KOPT-K1 (cell line): ENCODE results near the gene SUSD2.
"Not testable (repeated sequence)": the region's sequence is repeated elsewhere in the genome, so short reads cannot be mapped to it uniquely, and the experiment has no call there.

Experiments used
- H3K27ac ChIP-seq: fragments of 200-600 bp; sonication (generic); 2 replicates; pipeline ENCODE4 v1.5.1; 2016; ENCODE audit warnings: antibody characterized with exemption, mild to moderate bottlenecking, low read depth, low read length; ENCODE audit not compliant: poor library complexity, severe bottlenecking
- H3K36me3 ChIP-seq: fragments of 200-600 bp; sonication (generic); 2 replicates; pipeline ENCODE4 v1.5.1; 2017; ENCODE audit warnings: antibody characterized with exemption, mild to moderate bottlenecking, low read length, moderate library complexity; ENCODE audit not compliant: insufficient read depth
- H3K9me3 ChIP-seq: fragments of 200-600 bp; sonication (generic); 2 replicates; pipeline ENCODE4 v1.5.1; 2017; ENCODE audit warnings: antibody characterized with exemption, low read length, mild to moderate bottlenecking; ENCODE audit not compliant: insufficient read depth, poor library complexity, severe bottlenecking

Gene SUSD2

GRCh38 chr22:24186892-24187670 is 5.8 kb downstream of the SUSD2 start:
- no peak overlapping the region for H3K27ac ChIP-seq
- no peaks in the 10 kb centered on the region for H3K36me3 ChIP-seq

GRCh38 chr22:24187731-24188644 is 6.7 kb downstream of the SUSD2 start:
- H3K9me3 ChIP-seq, result no peaks in the 10 kb centered on the region
- no peaks in the 10 kb centered on the region for H3K36me3 ChIP-seq
- no peak overlapping the region for H3K27ac ChIP-seq

More at GRCh38 chr22:24186892-24187670, 5.8 kb downstream of the SUSD2 start:
- no peaks in the 10 kb centered on the region for H3K9me3 ChIP-seq

- Histone ChIP-seq H3K27ac (no peak overlapping the region), H3K9me3 (no peaks in the 10 kb centered on the region), H3K36me3 (no peaks in the 10 kb centered on the region)
Measured at GRCh38 chr22:24188705-24189248, 7.5 kb downstream of the SUSD2 start.

- Histone ChIP-seq H3K9me3 (no peaks in the 10 kb centered on the region), H3K27ac (no peak overlapping the region), H3K36me3 (no peaks in the 10 kb centered on the region)
Measured at GRCh38 chr22:24189249-24190158, 8.2 kb downstream of the SUSD2 start.

- H3K27ac ChIP-seq, result no peak overlapping the region
Measured at GRCh38 chr22:24190159-24190540, 8.9 kb downstream of the SUSD2 start.

GRCh38 chr22:24190596-24191208 is 9.4 kb downstream of the SUSD2 start:
- no peaks in the 10 kb centered on the region for H3K9me3 ChIP-seq
- no peaks in the 10 kb centered on the region for H3K36me3 ChIP-seq
- H3K27ac ChIP-seq, result no peak overlapping the region

More at GRCh38 chr22:24190159-24190540, 8.9 kb downstream of the SUSD2 start:
- Histone ChIP-seq H3K36me3 (no peaks in the 10 kb centered on the region), H3K9me3 (no peaks in the 10 kb centered on the region)

GRCh38 chr22:24191381-24191841 is 10.1 kb downstream of the SUSD2 start:
- Histone ChIP-seq H3K36me3 (no peaks in the 10 kb centered on the region), H3K27ac (no peak overlapping the region), H3K9me3 (no peaks in the 10 kb centered on the region)

GRCh38 chr22:24191893-24192292 is 10.6 kb downstream of the SUSD2 start:
- no peaks in the 10 kb centered on the region for H3K9me3 ChIP-seq
- H3K27ac ChIP-seq, result no peak overlapping the region

GRCh38 chr22:24198682-24199052 is 17.4 kb downstream of the SUSD2 start:
- H3K27ac ChIP-seq, result no peak overlapping the region
- H3K36me3 ChIP-seq, result no peaks in the 10 kb centered on the region
- H3K9me3 ChIP-seq, result no peaks in the 10 kb centered on the region

More at GRCh38 chr22:24191893-24192292, 10.6 kb downstream of the SUSD2 start:
- no peaks in the 10 kb centered on the region for H3K36me3 ChIP-seq

GRCh38 chr22:24200619-24201212 is 19.4 kb downstream of the SUSD2 start:
- Histone ChIP-seq H3K27ac (no peak overlapping the region), H3K36me3 (no peaks in the 10 kb centered on the region), H3K9me3 (no peaks in the 10 kb centered on the region)

GRCh38 chr22:24201681-24202614 is 20.7 kb downstream of the SUSD2 start:
- H3K9me3 ChIP-seq, result no peaks in the 10 kb centered on the region
- no peaks in the 10 kb centered on the region for H3K36me3 ChIP-seq
- H3K27ac ChIP-seq, result no peak overlapping the region

GRCh38 chr22:24203856-24204255 is 22.6 kb downstream of the SUSD2 start:
- H3K9me3 ChIP-seq, H3K36me3 ChIP-seq, H3K27ac ChIP-seq: not testable (repeated sequence)
